Stimulated activated CD8-positive, alpha-beta memory T cell treated with anti-CD3 and anti-CD28 coated beads, Interleukin-7, amount 100 ng/mL, for 48 hours (primary cell): ENCODE results near the gene TNS2.
A peak's percentile ranks its signal among the peaks of the same experiment; 100 is the strongest.

Experiments
- DNase-seq, 2 donors: peaks; one replicate each; pipeline ENCODE4 v3.0.0-alpha.2; 2020; ENCODE audit warnings: low read depth in 1 of 2; ENCODE audit errors: extremely low read depth in 1 of 2

TNS2 gene

DNA sequence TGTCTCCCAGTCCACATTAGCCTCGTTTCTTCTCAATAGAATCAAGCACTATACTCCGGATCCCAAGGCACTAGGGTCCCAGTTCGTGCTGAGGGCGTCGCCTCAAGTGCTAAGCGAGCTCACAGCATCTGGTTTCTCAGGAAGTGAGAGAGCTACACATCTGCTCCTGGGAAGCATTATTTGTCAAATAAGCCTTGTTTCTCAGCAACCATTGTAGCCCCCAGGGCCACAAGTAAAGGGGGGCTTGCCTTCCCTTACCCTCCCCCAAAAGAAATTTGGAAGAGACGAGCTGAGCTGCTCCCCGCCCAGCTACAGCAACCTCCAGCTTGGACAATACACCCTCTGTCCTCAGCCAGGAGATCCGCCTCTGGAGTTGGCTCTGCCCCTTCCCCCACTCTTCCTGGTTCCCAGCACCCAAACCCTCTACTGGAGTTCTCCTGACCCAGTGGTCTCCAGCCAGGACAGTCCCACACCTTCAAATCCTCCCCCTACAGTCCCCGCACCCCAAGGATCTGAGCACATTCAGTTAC lies 5.7 kb upstream of the TNS2 start:
- DNase-seq = no peak

- no peak for DNase-seq
Observed at GRCh38 chr12:53044896-53045695, 4.8 kb upstream of the TNS2 start.

DNA sequence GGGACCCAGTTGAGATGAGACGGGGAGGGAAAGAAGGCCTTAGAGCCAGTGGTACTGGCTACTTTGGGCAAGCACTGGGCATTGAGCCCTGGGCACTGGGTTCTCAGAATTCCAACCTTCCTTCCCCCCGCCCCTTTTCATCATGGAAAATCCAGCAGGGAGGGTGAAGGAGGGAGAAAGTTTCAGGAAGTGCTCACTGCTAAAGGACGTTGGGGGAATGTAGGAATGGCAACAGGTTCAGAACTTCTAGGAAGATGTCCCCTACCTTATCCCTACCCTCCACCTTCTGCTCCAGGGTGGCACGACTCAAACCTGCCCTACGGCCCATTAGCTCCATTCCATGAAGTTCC lies 4.2 kb upstream of the TNS2 start:
- no peak for DNase-seq

- peak in 1 of 2 donors; percentile 28 for DNase-seq
Observed at GRCh38 chr12:53046655-53047220, 3.1 kb upstream of the TNS2 start.

DNA sequence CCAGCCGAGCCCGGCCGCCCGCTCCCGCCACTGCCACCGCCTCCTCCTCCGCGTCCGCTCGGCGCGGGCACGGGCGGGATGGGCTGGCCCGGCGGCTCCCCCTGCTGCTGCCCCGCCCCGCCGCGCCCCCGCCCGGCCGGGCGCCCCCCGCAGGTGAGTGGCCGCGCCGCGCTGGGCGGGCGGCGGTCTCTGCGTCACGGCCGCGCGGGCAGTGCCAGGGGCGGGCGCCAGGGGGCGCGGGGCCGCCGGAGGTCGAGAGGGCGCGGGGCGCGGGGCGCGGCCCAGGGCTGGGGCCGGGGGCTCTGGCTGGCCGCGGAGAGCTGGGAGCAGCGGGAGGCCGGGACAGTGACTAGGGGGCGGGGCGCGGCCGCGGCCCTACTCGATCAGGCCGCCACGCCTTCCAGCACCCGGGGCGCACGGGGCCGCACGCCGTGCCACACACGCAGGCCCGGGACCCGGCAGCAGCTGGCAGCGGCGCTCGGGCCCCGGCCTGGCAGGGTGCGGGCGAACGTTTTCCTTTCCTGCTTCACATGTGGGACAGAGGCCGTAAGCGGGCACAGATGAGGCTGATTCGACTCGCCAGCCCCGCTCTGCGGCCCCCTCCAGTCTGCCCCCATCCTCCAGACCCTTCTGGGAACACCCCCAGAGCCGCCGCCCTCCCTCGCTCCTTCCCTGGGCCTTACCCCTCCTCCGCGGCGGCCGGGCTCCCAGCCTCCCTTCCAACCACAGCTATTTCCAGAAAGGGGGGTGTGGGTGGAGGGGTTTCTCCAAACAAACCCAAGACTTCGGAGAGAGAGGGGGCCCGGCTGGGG lies 2.4 kb upstream of the TNS2 start:
- DNase-seq = peak; percentile 20 to 42

DNA sequence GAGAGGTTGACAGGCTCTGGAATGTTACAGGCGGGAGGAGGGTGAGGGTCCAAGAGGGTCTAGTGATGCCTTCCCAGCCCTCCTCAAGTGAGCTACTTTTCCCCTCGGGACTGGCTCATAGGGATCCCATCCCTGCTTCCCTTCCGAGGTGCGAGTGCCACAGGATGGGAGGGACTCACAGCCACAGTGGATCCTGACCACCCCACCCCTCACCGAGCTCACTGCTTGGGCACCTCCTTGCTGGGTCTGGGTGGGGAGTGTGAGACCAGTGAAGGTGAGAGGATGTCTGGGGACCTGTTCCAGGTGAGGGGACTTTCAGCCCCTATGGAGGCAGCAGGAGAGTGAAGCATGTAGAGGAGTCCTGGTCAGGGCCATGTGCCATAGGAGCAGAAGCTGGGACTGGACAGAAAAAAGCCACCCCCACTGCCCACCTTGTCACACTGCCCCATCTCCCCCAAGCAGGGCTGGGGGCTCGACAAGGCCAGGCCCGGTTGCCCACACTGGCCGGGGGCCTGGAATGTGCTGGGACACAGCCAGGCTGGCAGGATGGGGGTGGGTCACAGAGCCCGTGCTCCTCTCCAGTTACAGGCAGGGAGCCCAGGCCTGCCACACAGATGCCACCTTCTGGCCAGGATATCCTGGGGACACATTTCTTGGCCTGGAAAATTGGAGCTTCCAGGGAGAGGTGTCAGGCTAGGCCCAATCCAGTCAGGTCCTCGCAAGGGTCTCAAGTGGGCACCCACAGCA lies 1.7 kb upstream of the TNS2 start:
- DNase-seq = no peak

DNA sequence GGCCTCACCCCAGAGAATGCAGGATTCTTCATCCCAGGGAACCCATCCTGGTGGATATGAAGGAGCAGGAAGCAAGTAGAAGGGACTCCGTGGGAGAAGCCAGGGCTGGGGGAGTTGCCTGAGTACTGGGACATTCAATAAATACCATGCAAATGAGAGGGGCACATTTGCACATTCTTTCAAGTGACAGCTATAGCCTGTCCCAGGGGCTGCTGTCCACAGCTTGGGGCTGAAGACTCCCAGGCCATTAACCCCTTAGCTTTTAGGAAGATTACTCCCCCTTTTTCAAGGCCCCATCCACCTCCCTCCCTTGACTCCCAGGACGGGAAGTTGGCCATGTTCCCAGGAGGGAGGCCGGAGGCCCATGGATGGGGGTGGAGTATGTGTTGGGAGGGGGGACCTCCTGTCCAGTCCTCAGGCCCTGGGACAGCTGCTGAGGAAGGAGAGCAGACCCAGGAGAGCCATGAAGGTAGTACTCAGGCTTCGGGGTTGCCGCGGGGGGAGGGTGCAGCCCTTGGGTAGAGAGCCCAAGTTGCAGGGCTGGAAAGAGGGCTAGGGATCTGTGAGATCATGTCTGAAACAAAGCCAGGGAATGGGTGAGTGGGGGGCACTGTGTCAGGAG lies 974 bp upstream of the TNS2 start:
- DNase-seq = no peak

- DNase-seq = no peak
Observed at GRCh38 chr12:53050426-53051057, 677 bp downstream of the TNS2 start.

DNA sequence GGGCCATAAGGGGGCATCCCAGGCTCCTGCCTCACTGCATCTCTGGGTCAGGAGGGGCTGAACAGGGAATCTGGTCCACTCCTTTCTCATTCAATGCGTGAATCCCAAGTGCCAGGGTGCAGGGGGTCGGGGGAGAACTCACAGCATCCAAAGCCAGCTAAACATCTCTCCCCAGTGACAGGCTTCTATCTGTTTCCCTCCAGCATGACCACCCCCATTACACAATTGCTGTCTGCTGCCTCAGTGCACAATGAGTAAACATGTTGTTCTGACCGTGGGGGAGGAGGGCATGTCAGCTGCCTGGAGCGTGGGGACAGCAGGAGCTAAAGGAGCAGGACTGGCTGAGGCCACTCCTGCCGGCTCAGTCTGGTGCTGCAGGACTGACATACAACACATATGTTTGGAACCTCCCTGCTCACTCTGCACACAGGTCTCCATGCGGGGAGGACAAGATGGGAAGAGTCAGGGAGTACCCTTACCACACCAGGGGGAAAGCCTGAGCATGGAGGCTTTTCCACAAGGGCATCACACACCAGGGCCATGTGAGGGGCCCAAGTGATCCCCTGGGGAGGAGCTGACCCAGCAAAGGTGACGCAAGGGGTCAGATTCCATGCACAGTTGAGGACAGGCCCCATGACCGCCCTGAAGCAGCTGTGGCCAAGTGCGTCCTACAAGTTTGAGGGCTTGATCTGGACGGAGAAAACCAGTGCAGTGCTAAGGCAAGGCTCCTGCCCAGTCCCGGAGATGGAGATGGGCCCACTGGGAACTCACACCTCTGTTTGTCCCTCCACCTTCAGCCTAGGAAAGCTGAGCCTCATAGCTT lies 1.4 kb downstream of the TNS2 start:
- no peak for DNase-seq

DNA sequence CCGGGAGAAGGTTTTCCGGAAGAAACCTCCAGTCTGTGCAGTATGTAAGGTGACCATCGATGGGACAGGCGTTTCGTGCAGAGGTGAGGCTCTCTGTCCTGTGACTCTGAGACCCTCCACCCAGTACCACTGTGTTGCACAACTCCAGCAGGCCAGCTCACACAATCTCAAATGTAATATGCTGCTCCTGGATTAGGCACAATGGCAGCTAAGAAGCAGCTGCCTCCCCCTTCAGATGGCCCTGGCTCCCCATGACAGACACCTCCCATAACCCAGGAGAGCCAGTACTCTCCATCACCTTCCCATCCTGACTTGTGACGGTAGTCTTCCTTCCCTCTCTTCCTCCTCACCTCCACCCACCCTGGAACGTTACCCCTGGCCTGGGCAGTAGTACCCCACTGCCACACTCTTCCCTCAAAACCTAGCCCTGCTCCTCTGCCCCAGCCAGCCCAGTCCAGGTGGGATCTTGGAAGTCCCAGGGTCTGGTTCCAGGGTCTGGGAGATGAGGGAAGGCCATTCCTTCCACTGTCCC lies 2.1 kb downstream of the TNS2 start:
- no peak for DNase-seq

DNA sequence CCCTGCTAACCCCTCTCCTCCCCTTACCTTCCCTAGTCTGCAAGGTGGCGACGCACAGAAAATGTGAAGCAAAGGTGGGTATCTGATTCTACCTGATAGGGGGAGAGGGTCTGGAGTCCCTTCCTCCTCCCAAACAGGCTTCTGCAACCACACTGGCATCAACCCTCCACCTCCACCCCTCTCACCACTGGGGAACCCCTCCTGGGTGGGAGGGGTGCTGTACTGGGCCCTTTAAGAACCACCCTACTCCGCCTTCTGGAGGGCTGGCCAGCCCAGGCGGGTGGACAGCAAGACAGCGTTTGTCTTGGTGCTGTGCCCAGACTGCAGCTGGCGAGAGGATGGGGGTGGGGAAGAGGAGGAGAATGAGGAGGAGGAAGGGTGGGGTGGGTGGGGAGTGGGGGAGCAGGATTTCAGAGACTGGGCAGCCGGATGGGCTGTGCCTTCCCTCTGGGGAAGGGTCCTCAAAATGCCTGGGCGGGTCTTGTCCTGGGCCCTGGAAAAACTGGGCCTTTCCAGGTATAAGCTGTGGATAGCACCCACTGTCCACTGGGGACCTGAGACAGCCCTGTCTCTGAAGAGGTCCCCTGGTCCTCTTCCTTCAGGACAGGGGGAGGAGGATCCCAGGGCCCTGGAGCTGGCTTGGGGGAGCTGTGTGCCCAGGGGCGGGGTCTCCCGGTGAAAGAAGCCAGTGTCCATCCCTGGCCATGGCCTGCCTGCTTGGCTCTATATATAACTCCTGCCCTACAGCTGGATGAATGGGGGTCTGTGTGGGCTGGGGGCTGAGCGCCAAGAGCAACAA lies 2.8 kb downstream of the TNS2 start:
- no peak for DNase-seq

DNA sequence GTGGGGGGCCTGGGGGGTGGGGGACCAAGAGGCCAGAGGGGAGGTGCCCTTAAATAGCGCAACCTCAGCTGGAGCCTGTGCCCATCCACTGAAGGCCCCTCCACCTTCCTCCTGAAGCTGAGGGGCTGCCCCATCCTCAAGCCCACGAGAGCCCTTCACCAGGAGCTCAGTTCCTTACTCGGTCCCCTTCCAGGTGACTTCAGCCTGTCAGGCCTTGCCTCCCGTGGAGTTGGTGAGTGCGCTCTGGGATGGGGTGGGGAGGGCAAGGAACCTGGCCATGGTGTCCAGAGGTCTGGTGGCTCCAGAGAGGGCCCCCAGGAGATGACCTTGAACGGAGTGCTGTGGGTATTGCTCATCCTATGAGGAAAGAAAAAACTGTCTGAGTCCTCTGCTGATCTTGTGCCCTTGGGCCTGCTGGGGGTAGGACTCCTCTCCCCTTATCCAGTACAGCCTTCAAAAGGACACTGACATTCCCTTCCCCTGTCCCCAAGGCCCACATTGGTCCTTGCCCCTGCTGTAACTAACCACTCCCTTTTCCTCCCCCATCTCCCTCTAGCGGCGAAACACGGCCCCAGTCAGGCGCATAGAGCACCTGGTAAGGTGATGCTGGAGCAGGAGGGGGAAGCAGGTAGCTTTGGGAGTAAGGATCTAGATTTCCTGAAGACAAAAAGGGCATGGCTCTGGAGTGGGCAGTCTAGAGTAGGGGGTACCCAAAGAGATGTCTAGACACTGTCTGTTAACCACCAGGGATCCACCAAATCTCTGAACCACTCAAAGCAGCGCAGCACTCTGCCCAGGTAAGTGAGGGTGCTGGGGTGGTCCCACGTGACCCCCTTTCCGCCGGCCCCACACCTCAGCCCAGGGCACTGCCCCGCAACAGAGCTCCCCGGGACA lies 3.6 kb downstream of the TNS2 start:
- peak in 1 of 2 donors; percentile 24 for DNase-seq

DNA sequence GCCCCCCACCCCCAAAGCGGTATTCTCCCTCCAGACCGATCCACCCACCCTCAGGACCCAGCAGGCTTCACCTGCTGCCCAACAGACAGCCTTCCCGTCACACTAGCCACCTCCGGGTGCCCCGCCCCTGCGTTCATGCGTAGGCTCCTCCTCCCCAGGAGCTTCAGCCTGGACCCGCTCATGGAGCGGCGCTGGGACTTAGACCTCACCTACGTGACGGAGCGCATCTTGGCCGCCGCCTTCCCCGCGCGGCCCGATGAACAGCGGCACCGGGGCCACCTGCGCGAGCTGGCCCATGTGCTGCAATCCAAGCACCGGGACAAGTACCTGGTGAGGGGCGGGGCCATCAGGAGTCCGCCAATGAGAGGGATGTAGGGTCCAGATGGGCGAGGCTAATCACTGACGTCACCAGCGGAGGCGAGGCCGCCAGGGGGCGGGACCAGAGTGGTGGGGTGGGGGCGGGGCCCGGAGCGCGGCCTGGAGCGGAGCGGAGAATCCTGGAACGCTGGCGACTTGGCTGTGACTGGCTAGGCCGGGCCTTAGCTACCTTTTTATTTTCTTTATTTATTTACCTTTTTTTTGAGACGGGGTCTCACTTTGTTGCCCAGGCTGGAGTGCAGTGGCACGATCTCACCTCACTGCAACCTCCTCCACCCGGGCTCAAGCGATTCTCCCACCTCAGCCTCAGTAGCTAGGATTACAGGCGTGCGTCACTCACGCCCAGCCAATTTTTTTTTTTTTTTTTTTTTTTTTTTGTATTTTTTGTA lies 4.4 kb downstream of the TNS2 start:
- DNase-seq = peak; percentile 71 to 91

GRCh38 chr12:53055471-53056266 lies 5.8 kb downstream of the TNS2 start:
- no peak for DNase-seq

DNA sequence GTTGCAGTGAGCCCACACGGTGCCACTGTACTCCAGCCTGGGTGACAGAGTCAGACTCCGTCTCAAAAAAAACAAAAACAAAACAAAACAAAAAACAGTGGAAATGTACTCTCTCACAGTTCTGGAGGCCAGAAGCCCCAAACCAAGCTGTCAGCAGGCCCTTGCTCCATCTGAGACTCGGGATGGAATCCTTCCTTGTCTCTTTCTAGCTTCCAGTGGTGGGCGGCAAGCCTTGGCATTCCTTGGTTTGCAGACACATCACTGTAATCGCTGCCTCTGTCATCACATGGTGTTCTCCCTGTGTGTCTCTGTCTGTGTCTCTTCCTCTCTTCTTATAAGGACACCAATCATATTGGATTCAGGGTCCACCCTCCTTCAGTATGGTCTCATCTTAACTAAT lies 6.4 kb downstream of the TNS2 start:
- no peak for DNase-seq

DNA sequence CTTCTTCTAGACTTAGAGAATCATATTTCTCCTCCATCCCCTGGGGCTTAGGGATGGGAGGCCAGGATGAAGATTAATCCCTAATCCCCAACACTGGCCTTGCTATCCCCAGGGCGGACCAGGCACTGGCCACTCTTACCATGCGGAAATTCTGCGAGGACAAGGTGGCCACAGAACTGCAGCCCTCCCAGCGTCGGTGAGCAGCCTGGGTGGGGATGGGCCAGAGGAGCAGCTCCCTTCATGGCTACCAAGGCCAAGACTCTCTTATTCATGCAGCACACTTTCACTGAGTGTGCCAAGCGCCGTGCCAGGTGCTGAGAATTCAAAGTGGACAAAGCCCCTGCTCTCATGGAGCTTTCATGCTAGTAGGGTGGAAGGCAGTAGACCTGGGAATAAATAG lies 7.0 kb downstream of the TNS2 start:
- no peak for DNase-seq
